KMS-11 (cell line): ENCODE results near the gene BRINP1.

Source experiments
- H2AFZ ChIP-seq: fragments of 200-600 bp; sonication (generic); 2 replicates; pipeline ENCODE4 v1.6.1; 2016; ENCODE audit warnings: antibody characterized with exemption, mixed run types, low read depth
- H3K27ac ChIP-seq: fragments of 200-600 bp; sonication (generic); 2 replicates; pipeline ENCODE4 v1.6.1; 2016; ENCODE audit warnings: mild to moderate bottlenecking, mixed run types
- H3K27me3 ChIP-seq: fragments of 200-600 bp; sonication (generic); 2 replicates; pipeline ENCODE4 v1.6.1; 2017; ENCODE audit warnings: mild to moderate bottlenecking, low read depth, mixed run types, moderate library complexity; ENCODE audit not compliant: insufficient read depth
- H3K36me3 ChIP-seq: fragments of 200-600 bp; sonication (generic); 2 replicates; pipeline ENCODE4 v1.6.1; 2017; ENCODE audit warnings: mild to moderate bottlenecking, mixed run types; ENCODE audit not compliant: insufficient read depth
- H3K4me1 ChIP-seq: fragments of 200-600 bp; sonication (generic); 2 replicates; pipeline ENCODE4 v1.6.1; 2016; ENCODE audit warnings: mild to moderate bottlenecking, low read depth, mixed run types; ENCODE audit not compliant: poor library complexity, severe bottlenecking
- H3K4me2 ChIP-seq: fragments of 200-600 bp; sonication (generic); 2 replicates; pipeline ENCODE4 v1.7.0; 2016; ENCODE audit warnings: mild to moderate bottlenecking, mixed run types
- H3K4me3 ChIP-seq: fragments of 200-600 bp; sonication (generic); IDR thresholded peaks from 2 replicates; pipeline ENCODE4 v1.6.1; 2017; ENCODE audit warnings: low read depth, low read length, mixed read lengths; ENCODE audit not compliant: insufficient read depth
- H3K79me2 ChIP-seq: fragments of 200-600 bp; sonication (generic); 2 replicates; pipeline ENCODE4 v1.6.1; 2016; ENCODE audit warnings: low read depth, mixed run types; ENCODE audit not compliant: insufficient read depth
- H3K9ac ChIP-seq: fragments of 200-600 bp; sonication (generic); 2 replicates; pipeline ENCODE4 v1.6.1; 2016; ENCODE audit warnings: mild to moderate bottlenecking, mixed run types
- H4K20me1 ChIP-seq: fragments of 200-600 bp; sonication (generic); 2 replicates; pipeline ENCODE4 v1.6.1; 2016; ENCODE audit warnings: mild to moderate bottlenecking, mixed run types; ENCODE audit not compliant: insufficient read depth
- CTCF ChIP-seq: fragments of 200-600 bp; sonication (generic); conservative IDR thresholded peaks from 2 replicates; pipeline ENCODE4 v1.6.1; 2017; ENCODE audit warnings: low read depth, mild to moderate bottlenecking, antibody characterized with exemption, low read length, moderate library complexity, mixed read lengths

BRINP1 gene

DNA sequence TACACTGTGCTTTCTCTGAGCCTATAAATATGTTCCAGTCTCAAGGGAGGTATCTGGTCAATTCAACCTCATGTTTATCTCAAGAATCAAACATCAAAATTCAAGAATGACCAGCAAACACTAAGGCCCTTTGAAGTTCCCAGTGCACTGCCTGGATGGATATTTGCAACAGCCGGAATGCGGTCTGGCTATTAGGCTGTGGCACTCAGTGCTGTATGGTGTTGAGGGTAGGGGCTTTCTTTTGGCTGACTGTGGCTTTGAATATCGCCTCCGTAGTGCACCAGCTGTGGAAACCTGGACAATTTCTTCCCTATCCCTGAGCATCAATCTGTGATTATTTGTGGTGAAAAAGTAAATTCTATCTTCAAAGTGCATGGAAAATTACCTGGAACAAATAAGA lies 220.4 kb downstream of the BRINP1 start:
- H3K27me3 ChIP-seq = no peaks in the 10 kb centered on the region
- no peaks in the 10 kb centered on the region for H3K79me2 ChIP-seq
- no peaks in the 10 kb centered on the region for H3K4me1 ChIP-seq
- no peaks in the 10 kb centered on the region for H3K36me3 ChIP-seq
- TF ChIP-seq CTCF = no peak
- no peak overlapping the region for H2AFZ ChIP-seq
- no peak overlapping the region for H3K27ac ChIP-seq
- no peak overlapping the region for H3K9ac ChIP-seq
- H4K20me1 ChIP-seq = no peaks in the 10 kb centered on the region
- H3K4me2 ChIP-seq = no peak overlapping the region
- no peak overlapping the region for H3K4me3 ChIP-seq

DNA sequence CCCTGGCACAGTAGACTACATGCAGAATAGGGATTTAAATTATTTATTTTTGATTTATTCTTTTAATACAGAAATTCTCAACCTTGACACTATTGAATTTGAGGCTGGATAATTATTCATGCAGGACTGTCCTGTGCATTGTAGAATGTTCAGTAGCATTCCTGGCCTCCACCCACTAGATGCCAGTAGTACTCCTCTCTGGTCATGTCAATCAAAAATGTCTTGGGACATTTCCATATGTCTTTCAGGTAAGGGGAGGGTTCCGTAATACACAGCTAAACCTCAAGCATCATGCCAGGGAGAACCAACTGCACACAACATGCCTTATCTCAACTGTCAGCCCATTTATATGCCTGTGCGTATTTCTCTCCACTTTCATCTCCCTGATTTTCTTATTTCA lies 231.8 kb downstream of the BRINP1 start:
- no peak for TF ChIP-seq CTCF
- no peaks in the 10 kb centered on the region for H3K4me1 ChIP-seq
- H3K9ac ChIP-seq = no peak overlapping the region
- H3K27me3 ChIP-seq = no peaks in the 10 kb centered on the region
- no peak overlapping the region for H3K27ac ChIP-seq
- H3K4me2 ChIP-seq = no peak overlapping the region
- no peak overlapping the region for H2AFZ ChIP-seq
- H3K79me2 ChIP-seq = no peaks in the 10 kb centered on the region
- H4K20me1 ChIP-seq = no peaks in the 10 kb centered on the region
- no peak overlapping the region for H3K4me3 ChIP-seq
- no peaks in the 10 kb centered on the region for H3K36me3 ChIP-seq

DNA sequence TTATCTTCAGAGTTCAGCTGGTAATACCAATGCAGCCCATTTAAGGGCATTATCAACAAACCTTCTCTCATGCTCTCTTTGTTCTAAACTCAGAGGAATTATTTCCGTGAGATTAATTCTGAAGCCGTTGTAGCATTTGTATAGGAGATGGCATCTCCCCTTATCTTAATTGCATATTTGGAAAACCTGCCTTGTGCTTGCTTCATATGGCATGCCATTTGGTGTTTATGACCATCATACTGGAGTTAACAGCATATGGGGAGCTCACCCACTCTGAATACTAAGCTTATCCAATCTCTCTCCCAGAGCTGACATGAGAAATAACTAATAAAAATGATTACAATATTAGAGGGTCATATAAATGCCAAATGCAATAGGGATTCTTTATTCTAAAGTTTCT lies 243.2 kb downstream of the BRINP1 start:
- TF ChIP-seq CTCF = no peak
- H3K27me3 ChIP-seq = no peaks in the 10 kb centered on the region
- H3K79me2 ChIP-seq = no peaks in the 10 kb centered on the region
- H4K20me1 ChIP-seq = no peaks in the 10 kb centered on the region
- H3K27ac ChIP-seq = no peak overlapping the region
- H3K36me3 ChIP-seq = no peaks in the 10 kb centered on the region
- no peaks in the 10 kb centered on the region for H3K4me1 ChIP-seq
- no peak overlapping the region for H3K9ac ChIP-seq
- H3K4me3 ChIP-seq = no peak overlapping the region
- no peak overlapping the region for H3K4me2 ChIP-seq
- H2AFZ ChIP-seq = no peak overlapping the region

DNA sequence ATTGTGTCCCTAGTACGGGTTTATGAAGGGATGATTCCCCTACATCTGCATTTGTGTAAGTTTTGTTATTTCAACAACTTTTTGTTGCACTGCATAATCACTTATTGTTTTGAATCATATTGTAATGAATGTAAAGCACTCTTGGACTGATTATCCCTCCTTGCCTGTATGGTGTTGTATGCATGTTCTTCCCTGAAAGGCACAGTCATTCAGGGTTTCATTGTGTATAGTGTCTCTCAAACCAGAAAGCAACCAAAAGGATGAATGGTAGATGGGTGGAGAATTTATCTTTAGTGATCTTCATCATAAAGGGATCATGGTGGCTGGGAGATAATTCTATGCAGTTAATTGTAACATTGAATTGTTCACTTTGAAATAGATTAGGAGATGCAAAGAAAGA lies 247.3 kb downstream of the BRINP1 start:
- Histone ChIP-seq H2AFZ (no peak overlapping the region), H3K9ac (no peak overlapping the region), H3K4me2 (no peak overlapping the region), H3K27me3 (no peaks in the 10 kb centered on the region), H3K79me2 (no peaks in the 10 kb centered on the region), H3K36me3 (no peaks in the 10 kb centered on the region), H3K4me3 (no peak overlapping the region), H3K27ac (no peak overlapping the region), H3K4me1 (no peaks in the 10 kb centered on the region), H4K20me1 (no peaks in the 10 kb centered on the region)
- TF ChIP-seq CTCF = no peak

DNA sequence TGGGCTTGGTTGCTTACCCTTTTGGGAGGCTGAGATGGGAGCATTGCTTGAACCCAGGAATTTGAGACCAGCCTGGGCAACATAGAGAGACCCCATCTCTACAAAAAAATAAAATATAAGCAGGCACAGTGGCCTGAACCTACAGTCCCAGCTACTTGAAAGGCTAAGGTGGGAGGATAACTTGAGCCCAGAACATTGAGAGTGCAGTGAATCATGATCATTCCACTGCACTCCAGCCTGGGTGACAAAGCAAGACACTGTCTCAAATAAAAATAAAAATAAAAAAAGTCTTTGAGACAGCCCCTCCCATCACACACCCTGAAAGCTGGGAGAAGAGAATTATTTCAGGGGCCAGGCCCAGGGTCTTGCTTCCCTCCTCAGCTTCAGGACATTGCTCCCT lies 251.8 kb downstream of the BRINP1 start:
- H3K27ac ChIP-seq = no peak overlapping the region
- H2AFZ ChIP-seq = no peak overlapping the region
- no peak overlapping the region for H3K4me2 ChIP-seq
- H3K4me1 ChIP-seq = peaks cover 4% of the 10 kb centered on the region
- no peaks in the 10 kb centered on the region for H3K27me3 ChIP-seq
- H3K36me3 ChIP-seq = no peaks in the 10 kb centered on the region
- H3K9ac ChIP-seq = no peak overlapping the region
- TF ChIP-seq CTCF = no peak
- no peak overlapping the region for H3K4me3 ChIP-seq
- H3K79me2 ChIP-seq = no peaks in the 10 kb centered on the region
- H4K20me1 ChIP-seq = no peaks in the 10 kb centered on the region
